AG08396 (cell line): ENCODE measurements around the gene PEX14.
A peak's percentile ranks its signal among the peaks of the same experiment; 100 is the strongest.
"Not testable (repeated sequence)": the region's sequence is repeated elsewhere in the genome, so short reads cannot be mapped to it uniquely, and the experiment has no call there.

Experiments
- DNase-seq: peaks from one replicate; pipeline ENCODE4 v3.0.0; 2012; ENCODE audit warnings: low spot score, mixed read lengths

PEX14 gene

GRCh38 chr1:10495475-10495817 lies 20.7 kb downstream of the PEX14 start:
- DNase-seq = no peak

- no peak for DNase-seq
These were observed 21.2 kb downstream of the PEX14 start for GRCh38 chr1:10495952-10496351.

GRCh38 chr1:10497109-10497508 lies 22.4 kb downstream of the PEX14 start:
- no peak for DNase-seq

- DNase-seq = no peak
These were observed 23.5 kb downstream of the PEX14 start for GRCh38 chr1:10498231-10498630.

GRCh38 chr1:10502206-10502605 lies 27.5 kb downstream of the PEX14 start:
- no peak for DNase-seq

GRCh38 chr1:10504249-10504648 lies 29.5 kb downstream of the PEX14 start:
- DNase-seq = no peak

GRCh38 chr1:10506046-10506676 lies 31.4 kb downstream of the PEX14 start:
- DNase-seq = not testable (repeated sequence)

GRCh38 chr1:10506677-10507047 lies 31.9 kb downstream of the PEX14 start:
- no peak for DNase-seq

GRCh38 chr1:10507111-10507879 lies 32.5 kb downstream of the PEX14 start:
- peak; percentile 70 for DNase-seq

- DNase-seq = no peak
These were observed 33.8 kb downstream of the PEX14 start for GRCh38 chr1:10508511-10508951.

- DNase-seq = no peak
These were observed 35.2 kb downstream of the PEX14 start for GRCh38 chr1:10509809-10510509.

- DNase-seq = peak; percentile 73
These were observed 36.1 kb downstream of the PEX14 start for GRCh38 chr1:10510520-10511493.

- no peak for DNase-seq
These were observed 36.7 kb downstream of the PEX14 start for GRCh38 chr1:10511494-10511885.

- DNase-seq = no peak
These were observed 38.4 kb downstream of the PEX14 start for GRCh38 chr1:10513199-10513598.

GRCh38 chr1:10514490-10515235 lies 39.9 kb downstream of the PEX14 start:
- no peak for DNase-seq

GRCh38 chr1:10515301-10515975 lies 40.7 kb downstream of the PEX14 start:
- no peak for DNase-seq

GRCh38 chr1:10515976-10516750 lies 41.4 kb downstream of the PEX14 start:
- DNase-seq = no peak

GRCh38 chr1:10516925-10517676 lies 42.4 kb downstream of the PEX14 start:
- DNase-seq = no peak

GRCh38 chr1:10517677-10517982 lies 42.9 kb downstream of the PEX14 start:
- DNase-seq = no peak
